Esophagus mucosa (tissue), 1 donor: ENCODE measurements around the gene MCHR2. TPM values are rescaled to one million over a fixed set of nuclear protein-coding genes. Genes with fewer than 3 reads are reported as not detected.
"Not testable (repeated sequence)": the region's sequence is repeated elsewhere in the genome, so short reads cannot be mapped to it uniquely, and the experiment has no call there.

Experiments used
- ATAC-seq: fragments of 200-7000 bp; cut with Tn5 transposase; one replicate; pipeline ENCODE4 v1.9.1; 2020
- total RNA-seq: library from RNA; stranded (reverse); gene quantifications from one replicate; pipeline ENCODE4 v1.2.4, GENCODE V29; 2023
- donor health status: DM: yes; HTN: yes; CAD: no.

Gene MCHR2
- not detected for total RNA-seq

- ATAC-seq: no peak
Measured at GRCh38 chr6:99993533-99994251, at the start of gene MCHR2. TSS of gene MCHR2 (minus strand) at chr6:99994223. CDS start at chr6:99956147, 38,076 bp downstream.

DNA sequence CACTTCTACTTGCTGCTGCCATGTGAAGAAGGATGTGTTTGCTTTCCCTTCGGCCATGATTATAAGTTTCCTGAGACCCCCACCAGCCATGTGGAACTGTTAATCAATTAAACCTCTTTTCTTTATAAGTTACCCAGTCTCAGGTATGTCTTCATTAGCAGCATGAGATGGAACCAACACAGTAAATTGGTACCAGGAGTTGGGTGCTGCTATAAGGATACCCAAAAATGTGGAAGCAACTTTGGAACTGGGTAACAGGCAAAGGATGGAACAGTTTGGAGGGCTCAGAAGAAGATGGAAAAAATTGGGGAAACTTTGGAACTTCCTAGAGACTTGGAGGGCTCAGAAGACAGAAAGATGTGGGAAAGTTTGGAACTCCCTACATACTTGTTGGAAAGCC is 44.5 kb upstream of the MCHR2 start:
- not testable (repeated sequence) for ATAC-seq

DNA sequence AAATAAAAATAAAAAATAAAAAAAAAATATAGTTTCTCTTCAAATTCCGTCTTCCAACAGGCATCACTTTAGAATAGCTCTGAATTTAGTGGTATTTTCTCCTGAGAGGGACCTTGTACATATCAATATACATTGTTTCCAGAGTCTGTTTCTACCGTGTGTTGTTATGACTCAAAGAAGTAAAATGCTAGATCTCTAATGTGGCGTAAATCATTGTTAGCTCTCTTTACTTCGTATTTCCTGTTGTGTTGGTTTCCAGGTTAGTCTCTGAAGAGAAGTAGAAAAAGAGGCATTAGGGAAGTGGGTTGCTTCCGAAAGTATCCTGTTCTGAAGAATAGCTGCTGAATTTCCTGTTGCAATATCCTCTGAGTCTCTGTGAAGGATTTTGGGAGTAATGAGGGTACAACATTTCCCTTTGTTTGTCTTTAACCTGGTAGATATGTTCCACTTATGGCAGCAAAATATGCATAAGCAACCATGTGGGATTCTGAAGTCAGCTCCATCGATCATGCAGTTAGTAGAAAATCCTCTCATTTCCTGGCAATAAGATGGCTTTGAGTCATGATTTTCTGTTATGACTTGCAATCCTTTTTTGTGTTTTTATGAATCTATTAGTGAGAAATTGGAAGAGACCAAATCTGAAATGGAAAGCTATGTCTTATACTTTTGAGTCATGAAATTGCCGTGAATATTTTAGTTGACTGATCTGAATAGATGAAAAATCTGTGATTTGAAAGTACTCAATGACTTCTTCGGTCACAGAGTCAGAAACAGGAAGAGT is 42.0 kb upstream of the MCHR2 start:
- no peak for ATAC-seq

- ATAC-seq: no peak
Measured at GRCh38 chr6:100023798-100024197, 29.8 kb upstream of the MCHR2 start.

DNA sequence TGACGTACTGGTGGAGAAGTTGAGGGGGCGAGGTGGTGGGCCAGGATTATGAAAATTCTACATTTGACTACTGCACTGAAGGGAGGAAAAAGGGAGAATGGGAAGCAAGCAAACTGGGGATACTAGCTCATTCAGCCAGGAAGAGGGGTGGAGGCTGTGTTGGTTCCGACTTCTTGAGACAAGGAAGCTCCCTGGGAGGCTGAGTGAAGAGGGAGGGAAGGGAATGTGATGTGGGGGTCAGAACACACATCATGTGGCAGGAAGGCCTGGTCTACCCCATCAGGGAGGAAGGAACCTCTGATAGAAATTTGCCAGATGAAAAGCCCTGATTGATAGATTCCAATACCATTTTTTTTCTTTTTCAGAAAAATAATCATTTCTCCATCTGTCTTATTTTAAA is 28.8 kb upstream of the MCHR2 start:
- no peak for ATAC-seq

GRCh38 chr6:100008857-100009256 is 14.8 kb upstream of the MCHR2 start:
- ATAC-seq: no peak

- ATAC-seq: peak; percentile 65
Measured at GRCh38 chr6:100001915-100002388, 7.9 kb upstream of the MCHR2 start.

DNA sequence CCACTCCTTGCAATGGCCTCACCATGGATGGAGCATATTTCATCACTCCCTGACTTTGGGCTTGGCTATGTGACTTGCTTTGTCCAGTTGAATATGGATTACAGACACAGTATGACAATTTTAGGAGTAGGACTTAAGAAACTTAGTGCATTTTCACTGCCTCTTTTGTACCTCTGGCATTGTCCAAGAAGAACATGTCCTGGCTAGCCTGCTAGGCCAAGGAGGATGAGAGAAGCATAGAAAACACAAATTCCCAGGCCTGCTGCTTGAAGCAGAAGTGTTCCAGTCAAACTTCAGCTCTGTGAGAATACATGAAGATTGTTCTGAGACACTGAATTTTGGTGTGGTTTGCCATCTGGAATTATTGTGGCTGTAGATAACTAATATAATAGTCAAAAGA is 3.1 kb upstream of the MCHR2 start:
- ATAC-seq: no peak

DNA sequence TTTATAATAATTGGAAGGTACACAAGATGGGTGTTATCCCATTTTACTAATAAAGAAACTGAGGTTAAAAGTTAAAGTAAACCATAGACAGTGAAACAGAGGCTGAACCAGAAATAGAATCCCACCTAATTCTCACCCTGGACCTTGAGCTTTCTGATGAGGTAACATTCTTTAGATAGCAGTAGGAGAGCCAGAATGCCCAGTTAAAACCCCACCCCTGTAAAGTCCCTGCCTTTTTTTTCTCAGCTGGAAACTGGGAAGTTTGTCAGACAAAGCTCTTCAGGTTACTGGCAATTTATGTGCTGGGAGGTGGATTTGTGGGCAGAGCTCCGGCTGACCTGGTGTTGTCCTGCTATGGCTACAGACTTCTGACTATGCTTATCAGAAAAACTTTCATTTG is 1.9 kb upstream of the MCHR2 start:
- no peak for ATAC-seq

- no peak for ATAC-seq
Measured at GRCh38 chr6:99993146-99993532, 884 bp downstream of the MCHR2 start.

- no peak for ATAC-seq
Measured at GRCh38 chr6:99991955-99992354, 2.1 kb downstream of the MCHR2 start.

DNA sequence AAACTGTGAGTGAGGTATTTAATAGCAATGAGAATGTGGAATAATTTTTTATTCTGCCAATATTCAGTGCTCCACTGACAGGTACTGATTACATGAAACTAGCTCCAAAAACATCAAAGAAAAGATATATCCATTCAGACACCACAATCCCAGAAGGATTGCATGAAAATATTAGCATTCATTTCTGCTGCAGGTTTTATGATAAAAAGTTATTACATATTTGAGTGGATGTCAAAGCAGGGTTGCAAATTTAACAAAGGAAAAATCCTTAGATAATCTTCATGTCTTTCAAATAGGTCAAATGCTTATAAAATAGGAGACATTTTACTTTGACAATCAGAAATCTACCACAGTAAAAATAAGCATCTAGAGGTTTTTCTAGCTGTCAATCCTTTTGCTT is 13.3 kb downstream of the MCHR2 start:
- ATAC-seq: no peak

- no peak for ATAC-seq
Measured at GRCh38 chr6:99979953-99980352, 14.1 kb downstream of the MCHR2 start.

DNA sequence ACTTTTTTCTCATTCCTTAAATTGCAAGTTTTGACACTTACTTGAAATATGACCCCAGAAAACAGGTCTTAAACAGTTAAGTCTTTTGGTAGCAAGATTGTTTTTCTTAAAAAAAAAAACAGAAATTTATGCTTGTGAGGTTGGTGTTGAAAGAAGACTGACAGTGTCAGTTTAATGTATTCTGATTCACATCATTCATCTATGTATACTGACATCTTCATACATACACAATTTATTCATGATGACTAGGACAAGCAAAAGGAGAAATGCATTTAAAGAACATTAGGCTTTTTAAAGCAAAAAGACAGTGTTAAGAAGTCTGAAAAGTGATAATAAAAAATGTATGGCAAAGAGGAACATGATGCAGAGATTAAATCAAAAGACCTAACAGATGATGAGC is 27.0 kb downstream of the MCHR2 start:
- ATAC-seq: no peak

GRCh38 chr6:99960027-99960426 is 34.0 kb downstream of the MCHR2 start:
- ATAC-seq: no peak

GRCh38 chr6:99951016-99951805 is 42.8 kb downstream of the MCHR2 start:
- no peak for ATAC-seq

- no peak for ATAC-seq
Measured at GRCh38 chr6:99946005-99946404, 48.0 kb downstream of the MCHR2 start.

GRCh38 chr6:99943846-99944245 is 50.2 kb downstream of the MCHR2 start:
- ATAC-seq: no peak

- ATAC-seq: no peak
Measured at GRCh38 chr6:99940582-99940981, 53.4 kb downstream of the MCHR2 start.

DNA sequence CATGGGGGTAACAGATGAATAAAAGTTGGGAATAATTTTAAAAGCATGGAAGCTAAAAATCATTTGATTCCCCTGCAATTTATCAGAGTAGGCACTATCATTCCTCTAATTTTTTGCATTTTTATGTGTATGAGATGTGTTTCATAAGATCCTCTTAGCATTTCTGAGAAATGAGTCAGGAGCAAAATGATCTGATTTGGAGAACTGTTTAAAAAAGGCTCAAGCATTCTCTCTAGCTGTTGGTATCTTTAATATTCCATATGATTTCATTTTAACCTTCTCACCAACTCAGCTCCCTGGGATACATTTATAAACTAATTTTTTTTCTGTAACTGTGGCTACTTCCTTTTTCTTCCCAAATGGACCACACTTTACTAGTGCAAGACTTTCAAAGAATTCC is 60.9 kb downstream of the MCHR2 start:
- no peak for ATAC-seq

GRCh38 chr6:99912657-99913056 is 81.4 kb downstream of the MCHR2 start:
- ATAC-seq: no peak

DNA sequence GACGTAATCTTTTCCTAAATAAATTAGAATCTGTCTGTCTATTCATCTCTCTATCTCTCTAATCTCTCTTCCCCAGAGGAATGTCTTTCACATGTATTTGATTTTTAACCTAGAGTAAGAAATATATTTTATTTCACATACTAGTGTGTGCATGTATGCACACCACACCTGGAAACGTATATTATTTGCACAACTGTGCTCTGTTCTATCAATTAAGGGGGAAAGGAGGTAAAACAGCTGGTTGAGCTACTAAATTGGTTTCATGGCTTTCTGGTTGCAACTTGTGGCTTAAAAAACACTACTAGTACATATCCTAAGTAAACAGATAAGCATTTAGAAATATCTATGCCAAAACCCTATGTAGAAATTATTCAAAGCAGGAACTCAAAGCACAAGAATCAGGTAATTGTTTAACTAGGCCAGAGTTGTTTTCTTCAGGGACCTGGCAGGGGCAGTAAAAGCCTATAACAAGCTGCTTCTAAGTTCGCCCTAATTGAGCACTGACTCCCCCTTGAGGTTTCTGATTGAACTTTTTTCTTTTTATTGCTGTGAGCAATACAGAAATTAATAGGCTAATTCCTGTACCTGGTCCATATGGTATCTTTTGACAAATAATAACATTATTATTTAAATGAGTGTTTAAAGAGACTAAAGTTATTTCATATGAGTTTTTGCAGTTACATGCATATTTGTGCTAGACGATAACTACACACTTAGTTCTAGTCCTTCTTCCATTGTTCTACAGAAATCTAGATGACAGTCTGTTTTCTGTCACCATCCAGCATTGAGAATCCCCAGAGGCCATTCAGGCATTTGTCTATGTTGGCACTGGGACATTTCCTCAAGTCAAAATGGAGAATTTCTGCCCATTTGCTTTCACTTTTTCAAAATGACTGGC is 88.6 kb downstream of the MCHR2 start:
- ATAC-seq: no peak
